RWPE2 (cell line): ENCODE measurements around the gene UVSSA.
"Not testable (repeated sequence)": the region's sequence is repeated elsewhere in the genome, so short reads cannot be mapped to it uniquely, and the experiment has no call there.

ENCODE experiments used
- ATAC-seq: fragments of 200-7000 bp; cut with Tn5 transposase; 3 replicates; pipeline ENCODE4 v1.9.1; 2021; ENCODE audit warnings: low read depth
- DNase-seq: peaks from one replicate; pipeline ENCODE4 v3.0.0-alpha.2; 2020; ENCODE audit warnings: low spot score
- H3K27ac ChIP-seq: fragments of 450-650 bp; 2 replicates; pipeline ENCODE4 v1.5.1; 2017; ENCODE audit warnings: mild to moderate bottlenecking; ENCODE audit not compliant: poor library complexity, severe bottlenecking
- H3K27me3 ChIP-seq: fragments of 250-450 bp; sonication (Bioruptor Pico); 2 replicates; pipeline ENCODE4 v1.5.1; 2021; ENCODE audit warnings: mild to moderate bottlenecking, moderate library complexity; ENCODE audit not compliant: insufficient read depth, poor library complexity, severe bottlenecking
- H3K36me3 ChIP-seq: fragments of 250-450 bp; sonication (Bioruptor Pico); 2 replicates; pipeline ENCODE4 v1.5.1; 2020; ENCODE audit warnings: low read depth, mild to moderate bottlenecking, moderate library complexity
- H3K4me1 ChIP-seq: fragments of 250-450 bp; sonication (Bioruptor Pico); 2 replicates; pipeline ENCODE4 v1.5.1; 2021; ENCODE audit warnings: mild to moderate bottlenecking, moderate library complexity; ENCODE audit not compliant: insufficient read depth, poor library complexity, severe bottlenecking
- H3K4me3 ChIP-seq: fragments of 250-450 bp; sonication (Bioruptor Pico); 2 replicates; pipeline ENCODE4 v1.5.1; 2021; ENCODE audit warnings: mild to moderate bottlenecking, moderate library complexity; ENCODE audit not compliant: severe bottlenecking
- H3K9me3 ChIP-seq: fragments of 250-450 bp; sonication (Bioruptor Pico); 2 replicates; pipeline ENCODE4 v1.5.1; 2021; ENCODE audit warnings: mild to moderate bottlenecking, moderate library complexity; ENCODE audit not compliant: severe bottlenecking
- TF ChIP-seq, protein P1 (sequence below): fragments of 450-650 bp; IDR thresholded peaks from one replicate; pipeline ENCODE4 v1.5.1; 2017; ENCODE audit warnings: mild to moderate bottlenecking, moderate library complexity; ENCODE audit not compliant: poor library complexity, severe bottlenecking

The UVSSA gene

DNA sequence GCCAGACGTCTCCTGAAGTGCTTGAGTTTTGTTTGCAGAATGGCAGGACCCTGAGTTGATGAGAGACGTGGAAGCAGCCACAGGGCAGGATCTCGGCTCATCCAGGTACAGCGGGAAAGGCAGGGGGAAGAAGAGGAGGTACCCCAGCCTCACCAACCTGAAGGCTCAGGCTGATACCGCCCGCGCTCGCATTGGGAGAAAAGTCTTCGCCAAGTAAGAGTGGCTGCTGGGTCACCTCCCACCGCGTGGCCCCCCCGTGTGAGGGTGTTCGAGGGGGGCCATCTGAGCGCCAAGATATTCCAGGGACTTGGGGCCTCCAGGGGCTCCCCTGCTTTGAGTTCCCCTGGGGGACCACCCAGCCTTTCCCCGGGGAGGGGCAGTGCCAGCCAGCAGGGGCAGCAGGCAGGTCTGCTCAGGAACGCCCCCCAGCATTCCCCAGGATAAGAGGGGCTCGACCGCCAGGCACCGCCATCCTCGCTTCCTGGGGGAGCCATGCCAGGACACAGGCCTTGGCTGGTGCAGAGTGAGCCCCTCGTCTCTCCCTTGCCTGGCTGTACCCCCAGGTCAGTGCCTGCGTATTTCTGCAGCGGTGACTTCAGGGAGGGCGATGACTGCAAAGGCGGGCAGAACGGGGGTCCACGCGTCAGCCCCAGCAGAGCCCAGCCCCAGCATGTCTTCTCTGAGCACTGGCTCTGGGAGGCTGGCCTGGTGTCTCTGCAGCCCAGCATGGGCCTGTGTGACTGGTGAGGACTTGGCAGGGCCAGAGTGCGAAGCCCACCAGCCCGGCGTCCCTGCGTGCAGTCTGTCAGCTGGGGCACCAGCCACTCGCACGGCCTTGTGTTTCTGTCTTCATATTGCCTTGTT lies 37.0 kb downstream of the UVSSA start:
- peak; percentile 49 for DNase-seq
- TF ChIP-seq, protein P1, sequence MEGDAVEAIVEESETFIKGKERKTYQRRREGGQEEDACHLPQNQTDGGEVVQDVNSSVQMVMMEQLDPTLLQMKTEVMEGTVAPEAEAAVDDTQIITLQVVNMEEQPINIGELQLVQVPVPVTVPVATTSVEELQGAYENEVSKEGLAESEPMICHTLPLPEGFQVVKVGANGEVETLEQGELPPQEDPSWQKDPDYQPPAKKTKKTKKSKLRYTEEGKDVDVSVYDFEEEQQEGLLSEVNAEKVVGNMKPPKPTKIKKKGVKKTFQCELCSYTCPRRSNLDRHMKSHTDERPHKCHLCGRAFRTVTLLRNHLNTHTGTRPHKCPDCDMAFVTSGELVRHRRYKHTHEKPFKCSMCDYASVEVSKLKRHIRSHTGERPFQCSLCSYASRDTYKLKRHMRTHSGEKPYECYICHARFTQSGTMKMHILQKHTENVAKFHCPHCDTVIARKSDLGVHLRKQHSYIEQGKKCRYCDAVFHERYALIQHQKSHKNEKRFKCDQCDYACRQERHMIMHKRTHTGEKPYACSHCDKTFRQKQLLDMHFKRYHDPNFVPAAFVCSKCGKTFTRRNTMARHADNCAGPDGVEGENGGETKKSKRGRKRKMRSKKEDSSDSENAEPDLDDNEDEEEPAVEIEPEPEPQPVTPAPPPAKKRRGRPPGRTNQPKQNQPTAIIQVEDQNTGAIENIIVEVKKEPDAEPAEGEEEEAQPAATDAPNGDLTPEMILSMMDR = no peak
- Histone ChIP-seq H3K27me3 (no peaks in the 10 kb centered on the region), H3K4me1 (no peaks in the 10 kb centered on the region), H3K27ac (no peak overlapping the region), H3K9me3 (peaks cover 5% of the 10 kb centered on the region), H3K36me3 (peaks cover 9% of the 10 kb centered on the region; the same call in 1 of the 2 replicates), H3K4me3 (no peak overlapping the region)
- no peak for ATAC-seq

DNA sequence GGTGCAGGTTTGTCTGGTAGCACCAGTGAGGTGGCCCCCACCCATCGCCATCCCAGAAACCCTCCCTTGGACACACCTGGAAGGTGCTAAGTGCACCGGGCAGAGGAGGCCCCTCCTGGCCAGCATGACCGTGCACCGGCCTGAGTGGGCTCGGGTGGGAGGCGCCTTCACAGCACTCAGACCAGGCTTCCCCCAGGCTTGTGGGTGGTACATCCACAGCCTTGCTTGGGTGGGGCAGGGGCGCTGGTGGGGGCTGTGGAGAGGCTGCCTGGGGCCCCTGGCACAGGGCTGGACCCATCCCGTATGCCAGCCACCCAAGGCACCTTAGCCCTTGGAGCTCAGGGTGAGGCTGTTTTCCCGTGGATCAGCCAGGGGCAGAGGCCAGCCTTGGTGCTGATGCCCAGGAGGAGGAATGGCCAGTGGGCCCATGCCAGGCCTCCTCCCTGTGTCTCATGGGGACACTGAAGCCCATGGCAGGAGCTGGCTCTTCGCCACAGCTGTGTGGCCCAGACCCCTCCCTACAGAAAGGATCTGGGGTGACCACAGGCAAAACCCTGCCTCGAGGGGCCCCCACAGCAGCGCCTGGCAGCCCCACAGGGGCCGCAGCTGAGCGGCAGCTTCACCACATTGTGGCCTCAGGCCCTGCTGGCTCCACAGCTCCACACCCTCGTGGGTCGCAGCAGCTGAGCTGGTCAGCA lies 37.8 kb downstream of the UVSSA start:
- no peak overlapping the region for H3K27ac ChIP-seq
- peak; percentile 42 for DNase-seq
- H3K36me3 ChIP-seq = peaks cover 9% of the 10 kb centered on the region; the same call in 1 of the 2 replicates
- H3K9me3 ChIP-seq = peaks cover 5% of the 10 kb centered on the region
- no peak; the same call in 2 of the 3 replicates for ATAC-seq
- TF ChIP-seq, protein P1 = no peak
- no peaks in the 10 kb centered on the region for H3K4me1 ChIP-seq
- H3K27me3 ChIP-seq = no peaks in the 10 kb centered on the region
- H3K4me3 ChIP-seq = no peak overlapping the region

DNA sequence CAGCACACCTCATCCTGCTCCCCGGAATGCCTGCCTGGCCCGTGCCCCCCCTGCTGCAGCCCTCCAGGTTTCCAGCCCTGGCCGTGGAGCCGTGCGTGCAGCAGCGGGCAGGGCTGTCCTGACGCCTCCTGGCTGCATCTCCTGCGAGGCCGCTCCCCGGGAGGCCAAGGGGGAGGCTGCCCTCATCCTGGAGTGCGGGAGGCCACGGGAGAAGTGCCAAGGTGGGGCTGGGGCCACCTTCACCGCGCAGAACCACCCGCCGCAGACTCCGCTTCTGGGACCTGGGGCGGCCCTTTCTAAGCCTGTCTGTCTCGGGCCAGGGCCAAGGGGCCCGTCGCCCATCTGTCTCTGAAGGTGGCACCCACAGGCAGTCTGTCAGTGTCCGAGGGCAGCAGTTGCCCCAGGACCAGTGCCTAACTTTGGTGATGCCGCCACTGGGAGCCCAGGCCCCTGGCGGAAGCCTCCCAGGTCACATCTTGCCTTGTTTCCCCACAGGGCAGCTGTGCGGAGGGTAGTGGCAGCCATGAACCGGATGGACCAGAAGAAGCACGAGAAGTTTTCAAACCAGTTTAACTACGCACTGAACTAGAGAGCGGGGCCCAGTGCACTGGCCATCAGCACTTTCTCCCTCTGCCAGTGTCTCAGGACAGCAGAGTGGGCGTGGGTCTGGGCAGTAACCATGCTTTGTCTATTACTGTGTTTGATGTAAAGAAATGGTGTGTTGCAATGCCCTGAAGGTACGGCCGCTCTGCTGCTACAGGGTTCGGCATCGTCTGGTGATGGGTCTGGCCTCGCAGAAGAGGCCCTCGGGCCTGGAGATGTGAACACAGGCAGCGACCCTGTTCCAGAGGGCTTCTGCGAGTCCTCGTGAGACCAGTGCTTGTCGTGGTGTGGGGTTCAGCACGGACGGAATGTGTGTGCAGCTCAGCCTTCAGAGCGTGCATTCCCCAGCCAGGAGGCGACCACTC lies 38.6 kb downstream of the UVSSA start:
- H3K4me1 ChIP-seq = no peaks in the 10 kb centered on the region
- peak; percentile 51 for DNase-seq

GRCh38 chr4:1393363-1393762 lies 46.4 kb downstream of the UVSSA start:
- not testable (repeated sequence) for DNase-seq, H3K9me3 ChIP-seq, H3K36me3 ChIP-seq, H3K4me3 ChIP-seq, H3K27ac ChIP-seq, H3K4me1 ChIP-seq, H3K27me3 ChIP-seq, ATAC-seq

More for the DNA sequence above, 38.6 kb downstream of the UVSSA start:
- no peak overlapping the region for H3K27ac ChIP-seq
- TF ChIP-seq, protein P1 = no peak
- no peak overlapping the region for H3K4me3 ChIP-seq
- H3K9me3 ChIP-seq = peaks cover 5% of the 10 kb centered on the region
- H3K36me3 ChIP-seq = peaks cover 9% of the 10 kb centered on the region; the same call in 1 of the 2 replicates
- no peaks in the 10 kb centered on the region for H3K27me3 ChIP-seq
- no peak; the same call in 2 of the 3 replicates for ATAC-seq

GRCh38 chr4:1393866-1394265 lies 46.9 kb downstream of the UVSSA start:
- Histone ChIP-seq H3K27me3 (no peaks in the 10 kb centered on the region), H3K9me3 (peaks cover 6% of the 10 kb centered on the region), H3K4me3 (no peak overlapping the region), H3K36me3 (0 out of 2 replicates have a peak, but pooled peaks cover 4% of the 10 kb centered on the region), H3K27ac (no peak overlapping the region), H3K4me1 (no peaks in the 10 kb centered on the region)
- no peak for ATAC-seq
- DNase-seq = peak; percentile 44
- TF ChIP-seq, protein P1 = no peak

- not testable (repeated sequence) for H3K36me3 ChIP-seq, H3K4me1 ChIP-seq, DNase-seq, H3K27me3 ChIP-seq, H3K9me3 ChIP-seq, H3K4me3 ChIP-seq, H3K27ac ChIP-seq, ATAC-seq
These were observed 47.8 kb downstream of the UVSSA start for GRCh38 chr4:1394554-1395388.
